Activated CD4-positive, alpha-beta T cell treated with anti-CD3 and anti-CD28 coated beads, Interleukin-2, Interleukin-6, amounts not matched to agents 100 ng/mL and 50 ng/mL, durations not matched to agents 16 hours and 8 hours (primary cell): Measurements from ENCODE around the gene ARID1B.

Experiments
- DNase-seq: peaks from one replicate; pipeline ENCODE4 v3.0.0-alpha.2; 2020

The ARID1B gene

DNA sequence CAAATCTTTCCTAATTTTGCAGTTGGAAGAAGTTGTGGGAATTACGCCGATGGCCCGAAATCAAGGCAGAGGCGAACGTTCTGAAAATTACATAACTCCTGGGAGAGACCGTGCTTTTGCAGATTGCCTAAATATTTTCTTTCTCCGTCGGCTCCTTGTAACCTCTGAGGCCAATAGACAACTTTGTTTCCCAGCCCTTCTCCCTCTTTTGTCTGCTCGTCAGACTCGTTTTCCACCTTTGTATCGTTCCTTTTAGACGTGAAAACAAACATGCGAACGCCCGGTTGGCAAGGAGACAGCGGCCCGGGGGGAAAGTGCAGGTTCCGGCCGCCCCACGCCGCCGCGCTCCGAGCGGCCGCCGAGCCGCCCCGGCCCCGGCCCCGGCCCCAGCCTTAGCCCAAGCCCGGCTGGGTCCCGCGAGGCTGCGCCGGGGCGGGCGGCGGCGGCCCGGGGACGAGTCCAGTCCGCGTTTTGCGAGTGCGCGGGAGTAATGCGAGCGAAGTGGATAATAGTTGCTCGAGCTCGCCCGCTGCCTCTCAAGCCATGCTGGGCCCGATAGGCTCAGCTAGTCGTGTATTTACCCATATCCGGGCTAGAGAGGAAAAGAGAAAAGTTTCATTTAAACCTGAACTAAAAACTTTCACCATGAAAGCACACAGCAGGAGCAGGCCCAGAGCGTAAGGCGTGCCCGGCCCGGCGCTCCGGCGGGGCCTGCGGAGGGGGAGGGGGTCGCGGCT is at the start of gene ARID1B:
Gene ARID1B (plus strand): TSS at position 539 of the 737 bp plus-strand sequence. CDS start 303 bp downstream, outside the sequence.
- peak; percentile 74 for DNase-seq

GRCh38 chr6:156727715-156728385 is 49.3 kb upstream of the ARID1B start:
- DNase-seq: no peak

GRCh38 chr6:156729248-156729647 is 47.9 kb upstream of the ARID1B start:
- no peak for DNase-seq

- DNase-seq: no peak
These were observed 45.8 kb upstream of the ARID1B start for GRCh38 chr6:156731396-156731795.

DNA sequence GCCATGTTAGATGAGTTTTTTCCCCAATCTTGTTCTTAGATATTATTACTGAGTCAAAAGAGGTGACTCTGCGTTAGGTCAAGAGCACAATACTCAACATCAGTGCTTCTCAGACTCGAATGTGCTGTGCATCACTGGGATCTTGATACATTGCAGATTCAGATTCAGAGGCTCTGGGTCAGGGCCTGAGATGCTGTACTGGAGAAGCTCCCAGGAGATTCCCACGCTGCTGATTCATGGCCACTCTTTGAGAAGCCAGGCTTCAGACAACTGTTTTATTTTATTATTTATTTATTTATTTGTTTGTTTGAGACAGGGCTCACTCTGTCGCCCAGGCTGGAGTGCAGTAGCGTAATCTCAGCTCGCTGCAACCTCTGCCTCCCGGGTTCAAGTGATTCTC is 41.4 kb upstream of the ARID1B start:
- no peak for DNase-seq

GRCh38 chr6:156740604-156741003 is 36.6 kb upstream of the ARID1B start:
- DNase-seq: no peak

DNA sequence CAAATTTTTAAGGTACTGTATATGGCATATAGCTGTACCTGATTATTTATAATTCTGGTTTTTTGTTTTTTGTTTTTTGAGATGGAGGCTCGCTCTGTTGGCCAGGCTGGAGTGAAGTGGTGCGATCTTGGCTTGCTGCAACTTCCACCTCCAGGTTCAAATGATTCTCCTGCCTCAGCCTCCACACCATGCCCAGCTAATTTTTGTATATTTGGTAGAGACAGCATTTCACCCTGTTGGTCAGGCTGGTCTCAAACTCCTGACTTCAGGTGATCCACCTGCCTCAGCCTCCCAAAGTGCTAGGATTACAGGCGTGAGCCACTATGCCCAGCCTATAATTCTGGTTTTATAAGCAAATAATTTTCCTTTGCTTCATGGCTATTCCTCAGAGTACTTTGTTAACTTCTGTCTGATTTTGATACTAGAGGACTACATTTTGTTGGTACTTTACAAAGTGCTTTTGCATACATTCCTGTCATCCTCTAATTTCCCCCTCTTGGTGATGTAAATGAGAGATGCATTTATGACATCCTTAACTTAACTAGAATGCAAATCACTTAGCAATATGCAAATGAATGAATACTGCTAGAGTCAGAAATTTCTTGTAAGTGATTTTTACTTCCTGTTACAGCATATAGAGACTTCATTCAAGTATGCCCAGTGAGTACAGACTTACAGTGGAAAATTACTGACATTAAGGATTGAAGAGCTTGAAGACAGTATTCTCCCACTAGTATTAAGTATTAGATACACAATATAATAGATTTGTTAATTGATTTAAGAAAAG is 35.7 kb upstream of the ARID1B start:
- no peak for DNase-seq

DNA sequence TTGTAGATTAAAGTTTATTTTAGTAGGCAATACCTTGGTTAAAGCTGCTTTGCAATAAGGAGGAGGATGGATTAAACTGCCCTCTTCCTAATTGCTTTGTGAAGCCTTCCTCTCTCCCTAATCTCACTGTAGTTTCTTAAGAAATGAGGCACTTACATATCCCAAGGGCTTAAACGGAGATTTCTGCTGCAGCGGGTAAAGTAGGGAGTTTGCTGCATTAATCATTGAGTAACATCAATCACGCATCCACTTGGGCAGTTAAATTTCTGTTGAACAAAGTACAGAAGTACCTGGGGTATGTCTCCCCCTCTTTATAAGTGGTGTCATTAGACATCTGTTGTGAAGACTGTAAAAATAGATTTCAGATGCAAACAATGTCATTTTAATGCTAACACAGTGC is 29.5 kb upstream of the ARID1B start:
- no peak for DNase-seq

GRCh38 chr6:156748504-156748903 is 28.7 kb upstream of the ARID1B start:
- no peak for DNase-seq

DNA sequence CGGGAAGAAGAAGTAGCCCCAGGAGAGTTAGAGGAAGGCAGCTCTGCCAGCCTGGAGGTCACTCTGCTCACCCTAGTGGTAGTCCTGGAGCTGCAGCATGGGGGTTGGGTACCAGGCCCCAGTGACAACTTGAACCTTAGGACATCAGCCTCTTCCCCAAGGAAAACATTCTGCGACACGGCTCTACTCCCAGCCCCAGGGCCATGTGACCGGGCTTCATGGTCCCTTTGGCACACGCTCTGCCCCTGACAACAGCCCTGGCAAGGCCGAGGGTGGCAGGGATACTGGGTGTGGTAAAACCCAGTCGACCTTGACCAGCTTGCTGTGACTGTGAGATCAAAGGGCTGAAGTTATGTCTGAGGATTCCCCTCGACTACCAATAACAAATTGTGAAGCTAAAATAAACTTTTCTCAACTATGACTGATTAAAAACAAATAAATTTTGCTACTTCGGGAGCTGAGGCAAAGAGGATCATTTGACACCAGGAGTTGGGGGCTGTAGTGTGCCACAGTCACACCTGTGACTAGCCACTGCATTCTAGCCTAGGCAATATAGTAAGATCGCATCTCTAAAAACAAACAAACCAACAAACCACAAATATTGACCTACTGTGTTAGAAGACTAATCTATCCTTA is 24.4 kb upstream of the ARID1B start:
- no peak for DNase-seq

GRCh38 chr6:156756630-156757610 is 20.3 kb upstream of the ARID1B start:
- no peak for DNase-seq

DNA sequence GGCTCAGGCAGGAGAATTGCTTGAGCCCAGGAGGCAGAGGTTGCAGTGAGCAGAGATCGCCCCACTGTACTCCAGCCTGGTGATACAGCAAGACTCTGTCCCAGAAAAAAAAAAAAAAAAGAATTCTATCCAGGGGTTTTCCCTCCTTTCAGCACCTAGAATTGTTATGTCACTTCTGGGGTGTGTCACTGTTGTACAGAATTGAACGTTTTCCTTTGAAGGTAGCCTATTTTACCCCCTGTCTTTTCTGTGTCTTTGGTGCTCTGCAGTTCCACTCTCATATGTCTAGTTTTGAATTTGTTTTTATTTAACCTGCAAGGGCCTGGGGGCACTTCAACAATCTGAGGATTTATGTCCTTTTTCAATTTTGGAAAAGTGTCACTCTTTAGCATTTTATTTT is 19.3 kb upstream of the ARID1B start:
- DNase-seq: no peak

DNA sequence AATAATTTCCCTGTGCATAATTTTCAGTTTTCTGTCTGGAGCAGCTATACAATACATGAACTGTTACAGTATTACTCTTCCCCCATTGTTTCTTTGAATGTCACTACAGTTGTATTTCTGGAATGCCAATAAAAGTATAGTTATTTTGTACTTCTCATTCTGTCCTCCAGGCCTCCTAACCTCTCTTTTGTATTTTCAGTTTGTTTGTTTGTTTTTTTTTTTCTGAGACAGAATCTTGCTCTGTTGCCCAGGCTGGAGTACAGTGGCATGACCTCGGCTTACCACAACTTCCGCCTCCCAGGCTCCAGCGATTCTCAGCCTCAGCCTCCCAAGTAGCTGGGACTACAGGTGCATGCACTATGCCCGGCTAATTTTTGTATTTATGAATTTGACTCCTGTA is 16.8 kb upstream of the ARID1B start:
- no peak for DNase-seq

DNA sequence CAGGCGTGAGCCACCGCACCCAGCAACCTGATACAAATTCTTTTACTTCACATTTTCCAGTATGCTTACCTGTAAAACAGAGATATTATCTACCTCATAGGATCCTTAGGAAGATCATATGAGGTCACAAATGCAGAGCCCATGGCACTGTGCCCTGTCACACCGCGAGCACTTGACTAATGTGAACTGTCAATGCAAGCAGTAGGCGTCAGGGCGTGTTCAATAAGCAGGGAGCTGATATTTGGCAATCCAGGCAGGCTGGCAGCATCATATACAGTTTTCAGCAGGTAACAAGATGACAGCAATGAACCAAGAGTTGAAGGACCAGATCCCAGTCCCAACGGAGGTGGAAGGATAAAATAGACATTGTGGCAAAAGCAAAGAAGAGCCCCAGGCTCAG is 14.6 kb upstream of the ARID1B start:
- DNase-seq: no peak

GRCh38 chr6:156765117-156765516 is 12.1 kb upstream of the ARID1B start:
- DNase-seq: no peak

DNA sequence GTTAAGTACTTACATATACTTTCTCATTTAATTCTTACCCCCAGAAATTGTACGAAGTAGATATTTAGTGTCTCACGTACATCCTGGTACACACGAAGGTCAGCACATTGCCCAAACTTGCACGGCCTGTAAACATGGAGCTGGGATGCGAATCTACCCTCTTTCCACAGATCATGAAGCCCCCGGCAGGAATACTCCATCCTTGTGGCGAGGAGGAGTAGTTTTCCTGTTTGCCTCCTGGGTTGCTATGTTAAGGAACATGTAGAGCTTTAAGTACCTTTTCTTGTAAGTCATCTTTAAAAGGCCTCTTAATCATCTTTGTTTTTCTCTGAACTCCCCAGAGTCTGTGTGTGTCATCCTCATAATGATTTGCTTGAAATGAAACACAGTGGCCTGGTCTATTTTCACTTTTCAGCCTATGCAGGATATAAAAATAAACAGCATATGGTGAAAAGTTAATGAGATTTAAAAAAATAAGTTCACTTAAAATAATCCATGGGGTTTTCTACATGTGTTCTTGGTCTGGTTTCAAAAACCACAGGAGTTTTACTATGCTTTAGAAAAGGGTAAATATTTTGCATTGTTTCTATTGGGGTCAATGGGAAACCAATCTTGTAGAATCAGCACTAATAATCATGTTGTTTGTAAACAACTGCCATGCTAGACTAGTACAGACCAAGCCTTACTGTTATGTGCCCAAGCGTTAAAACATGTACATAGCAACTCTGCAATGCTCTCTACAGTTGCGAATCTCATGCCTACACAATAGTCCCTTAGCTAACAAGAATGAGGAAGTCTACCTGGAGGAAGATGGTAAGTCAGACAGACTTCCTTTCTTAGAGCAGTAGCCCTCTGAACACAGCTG is 9.3 kb upstream of the ARID1B start:
- DNase-seq: no peak

DNA sequence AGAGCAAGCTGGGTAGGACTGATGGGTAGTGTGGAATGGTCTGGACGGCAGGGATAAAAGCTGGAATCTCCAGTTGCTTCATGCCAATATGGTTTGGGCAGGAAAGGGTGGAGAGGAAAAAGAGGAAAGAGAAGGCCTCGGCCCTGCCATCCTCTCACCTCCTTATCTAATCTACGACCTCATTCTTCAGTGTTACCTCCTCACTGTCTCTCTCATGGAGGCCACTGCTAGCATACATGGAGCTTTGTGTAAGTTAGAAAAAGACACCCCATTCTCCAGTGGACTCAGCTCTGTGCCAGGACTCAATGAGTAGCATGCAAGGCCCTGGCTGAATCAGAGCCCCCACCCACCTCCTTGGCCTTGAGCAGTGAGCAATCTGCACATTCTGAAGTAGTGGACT is 6.1 kb upstream of the ARID1B start:
- DNase-seq: no peak

DNA sequence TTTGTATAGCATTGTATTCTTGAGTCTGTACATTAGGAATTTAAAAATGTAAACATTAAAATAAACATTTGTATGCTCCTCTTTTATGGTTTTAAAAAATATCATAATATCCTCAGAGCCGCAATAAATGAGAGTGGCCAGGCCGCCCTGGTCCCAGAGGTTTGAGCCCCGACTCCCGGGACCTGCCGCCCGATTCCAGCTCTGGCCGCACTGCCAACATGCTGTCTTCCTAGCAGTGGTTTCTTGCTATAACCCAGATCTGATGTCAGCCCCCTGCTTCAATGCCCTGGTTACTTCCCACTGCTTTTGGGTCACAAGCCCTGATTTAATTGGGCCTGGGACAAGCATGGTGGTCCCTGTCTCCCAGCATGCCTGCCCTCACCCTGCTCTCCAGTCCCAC is 5.4 kb upstream of the ARID1B start:
- no peak for DNase-seq

DNA sequence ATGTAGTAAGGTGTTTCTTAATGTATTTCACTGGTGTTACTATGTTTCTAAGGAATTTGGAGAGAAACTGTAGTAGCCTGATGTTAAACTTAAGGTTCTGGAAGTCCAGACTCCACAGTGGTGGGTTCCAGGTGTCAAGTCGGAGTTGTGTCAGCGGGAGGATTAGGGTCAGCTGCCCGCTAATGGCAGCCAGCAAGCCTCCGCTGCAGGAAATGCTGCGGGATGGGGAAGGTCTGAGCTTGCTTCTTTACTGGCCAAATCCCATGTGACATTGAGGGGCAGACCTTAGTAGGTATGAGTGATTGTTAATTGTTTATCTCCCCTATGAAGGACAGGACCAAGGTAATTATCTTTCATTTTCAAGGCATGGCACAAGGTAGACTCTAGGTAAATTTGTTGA is 3.7 kb upstream of the ARID1B start:
- no peak for DNase-seq

DNA sequence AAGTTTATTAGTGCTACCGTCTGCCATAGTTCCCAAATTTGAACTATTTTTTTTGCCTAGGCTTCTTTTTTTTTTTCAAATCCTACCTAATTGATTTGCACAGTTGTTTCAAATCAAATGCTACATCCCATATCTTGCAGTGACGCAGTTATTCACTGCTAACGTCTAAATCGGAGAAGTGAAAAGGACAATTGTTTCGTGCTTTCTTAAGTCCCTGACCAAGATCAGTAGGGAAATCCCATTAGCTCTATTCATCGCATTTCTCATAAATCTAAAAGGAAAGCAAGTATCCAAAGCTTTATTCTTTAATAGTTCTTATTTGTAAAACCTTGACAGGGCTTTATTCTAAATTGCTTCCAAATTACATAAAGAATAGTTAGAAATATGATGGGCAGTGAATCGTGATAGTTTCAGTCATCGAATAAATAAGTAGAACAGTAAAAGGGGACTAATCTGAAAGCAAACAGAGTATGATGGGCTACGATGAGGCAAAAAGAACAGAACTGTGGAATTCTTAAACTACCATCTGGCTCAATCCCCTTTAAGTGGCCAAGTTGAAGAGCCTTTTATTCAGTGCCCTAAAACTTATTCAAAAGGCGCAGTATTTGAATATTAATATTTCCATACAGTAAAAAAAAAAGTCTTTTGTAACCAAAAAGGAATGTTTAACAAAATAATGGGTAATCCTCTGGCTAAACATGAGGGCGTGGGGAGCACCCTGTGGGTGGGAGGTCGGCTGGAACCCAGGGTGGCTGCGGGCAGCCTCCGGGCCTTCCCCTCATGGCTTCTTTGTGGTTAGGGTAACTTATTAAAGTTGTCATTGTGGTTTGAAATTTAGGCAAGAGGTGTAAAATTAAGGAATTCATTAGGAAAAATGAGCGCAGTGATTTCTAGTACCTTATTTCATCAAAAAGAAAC is 3.0 kb upstream of the ARID1B start:
- no peak for DNase-seq
